Measurements from ENCODE around the gene C1QTNF12. TPM values are rescaled to one million over a fixed set of nuclear protein-coding genes. Genes with fewer than 3 reads are reported as not detected.
"Not testable (repeated sequence)": the region's sequence is repeated elsewhere in the genome, so short reads cannot be mapped to it uniquely, and the experiment has no call there.

Gene C1QTNF12
- total RNA-seq, 1 donor from 2014 or later: 2.6 TPM

DNA sequence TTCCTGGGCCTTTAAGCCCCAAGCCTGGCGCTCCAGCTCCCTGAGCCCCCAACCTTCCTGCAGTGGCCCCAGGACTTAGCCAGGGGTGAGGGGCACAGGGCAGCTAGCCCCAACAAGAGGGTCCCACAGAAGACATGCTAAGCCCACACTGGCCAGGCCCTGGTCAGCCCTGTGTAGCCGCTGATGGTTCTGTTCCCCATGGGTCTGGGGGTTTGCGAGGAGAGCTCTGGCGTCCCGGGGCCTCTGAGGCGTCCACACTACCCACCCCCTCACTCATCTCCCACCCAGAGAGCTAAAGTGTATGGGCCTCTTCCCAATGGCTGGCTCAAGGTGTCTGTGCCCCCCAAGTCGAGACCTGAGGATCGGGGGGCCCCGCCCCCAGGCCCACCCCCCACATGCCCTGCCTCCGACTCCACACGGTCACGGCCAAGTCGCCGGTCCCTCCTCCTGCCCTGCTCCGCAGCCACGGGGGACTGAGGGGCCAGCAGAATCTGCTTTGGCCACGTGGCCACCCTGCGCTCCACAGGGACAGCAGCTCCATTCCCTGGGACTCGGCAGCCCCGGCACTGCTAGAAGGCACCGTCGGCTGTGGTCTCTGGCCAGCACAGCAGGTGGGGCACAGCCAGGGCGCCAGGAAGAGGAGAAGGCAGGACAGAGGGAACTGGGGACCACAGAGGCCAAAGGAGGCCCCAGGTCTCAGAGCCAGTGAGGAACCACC is 47.9 kb downstream of the C1QTNF12 start:
- TF ChIP-seq, protein P1, sequence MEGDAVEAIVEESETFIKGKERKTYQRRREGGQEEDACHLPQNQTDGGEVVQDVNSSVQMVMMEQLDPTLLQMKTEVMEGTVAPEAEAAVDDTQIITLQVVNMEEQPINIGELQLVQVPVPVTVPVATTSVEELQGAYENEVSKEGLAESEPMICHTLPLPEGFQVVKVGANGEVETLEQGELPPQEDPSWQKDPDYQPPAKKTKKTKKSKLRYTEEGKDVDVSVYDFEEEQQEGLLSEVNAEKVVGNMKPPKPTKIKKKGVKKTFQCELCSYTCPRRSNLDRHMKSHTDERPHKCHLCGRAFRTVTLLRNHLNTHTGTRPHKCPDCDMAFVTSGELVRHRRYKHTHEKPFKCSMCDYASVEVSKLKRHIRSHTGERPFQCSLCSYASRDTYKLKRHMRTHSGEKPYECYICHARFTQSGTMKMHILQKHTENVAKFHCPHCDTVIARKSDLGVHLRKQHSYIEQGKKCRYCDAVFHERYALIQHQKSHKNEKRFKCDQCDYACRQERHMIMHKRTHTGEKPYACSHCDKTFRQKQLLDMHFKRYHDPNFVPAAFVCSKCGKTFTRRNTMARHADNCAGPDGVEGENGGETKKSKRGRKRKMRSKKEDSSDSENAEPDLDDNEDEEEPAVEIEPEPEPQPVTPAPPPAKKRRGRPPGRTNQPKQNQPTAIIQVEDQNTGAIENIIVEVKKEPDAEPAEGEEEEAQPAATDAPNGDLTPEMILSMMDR (IDR thresholded peaks at IDR 0.05): no peak
- intact Hi-C loops (cut with DNase I): no loop called here
- no peak for ATAC-seq
- H3K9me3 ChIP-seq: no peaks in the 10 kb centered on the region
- DNase-seq: no peak
- no peak overlapping the region for H3K4me3 ChIP-seq
- H3K4me1 ChIP-seq: no peaks in the 10 kb centered on the region
- no peaks in the 10 kb centered on the region for H3K27me3 ChIP-seq
- no peak overlapping the region for H3K27ac ChIP-seq
- H3K36me3 ChIP-seq: no peaks in the 10 kb centered on the region

DNA sequence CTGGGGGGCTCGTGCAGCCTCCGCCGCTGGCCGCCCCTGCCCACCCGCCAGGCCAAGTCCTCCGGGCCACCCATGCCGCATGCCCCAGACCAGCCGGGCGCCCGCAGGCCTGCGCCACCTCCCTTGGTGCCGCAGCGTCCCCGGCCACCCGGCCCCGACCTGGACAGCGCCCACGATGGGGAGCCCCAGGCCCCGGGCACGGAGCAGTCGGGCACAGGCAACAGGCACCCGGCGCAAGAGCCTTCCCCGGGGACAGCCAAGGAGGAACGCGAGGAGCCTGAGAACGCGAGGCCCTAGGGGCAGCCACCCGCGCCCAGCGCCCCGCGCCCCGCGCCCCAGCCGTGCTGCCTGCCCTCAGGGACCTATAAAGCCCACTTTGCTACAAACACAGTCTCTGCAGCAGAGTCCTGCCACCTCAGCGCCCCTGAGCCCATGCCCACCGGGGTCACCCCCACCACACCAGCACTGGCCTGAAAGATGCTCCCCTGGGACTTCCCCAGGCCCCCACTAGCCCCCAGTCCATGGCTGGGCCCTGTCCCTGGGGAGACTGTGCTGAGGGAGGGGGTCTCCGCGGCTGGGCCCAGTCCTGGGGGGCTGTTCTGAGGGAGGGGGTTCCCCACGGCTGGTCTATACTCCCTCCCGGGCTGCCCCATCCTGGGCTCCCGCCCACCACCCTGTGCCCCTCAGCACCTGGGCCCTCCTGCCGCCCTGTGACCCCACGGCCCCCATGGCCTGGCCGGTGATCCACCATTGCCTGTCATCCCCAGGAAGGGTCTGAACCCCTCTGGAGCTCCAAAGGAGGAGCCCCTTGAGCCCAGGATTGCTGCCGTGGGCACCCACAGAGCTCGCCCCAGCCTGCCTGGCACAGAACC is 48.7 kb downstream of the C1QTNF12 start:
- Histone ChIP-seq H3K27ac (no peak overlapping the region), H3K4me3 (no peak overlapping the region), H3K9me3 (no peaks in the 10 kb centered on the region), H3K4me1 (no peaks in the 10 kb centered on the region), H3K36me3 (no peaks in the 10 kb centered on the region), H3K27me3 (no peaks in the 10 kb centered on the region)
- no peak for DNase-seq
- no peak for ATAC-seq
- TF ChIP-seq, protein P1 (IDR thresholded peaks at IDR 0.05): no peak
- intact Hi-C loops (cut with DNase I): no loop called here

DNA sequence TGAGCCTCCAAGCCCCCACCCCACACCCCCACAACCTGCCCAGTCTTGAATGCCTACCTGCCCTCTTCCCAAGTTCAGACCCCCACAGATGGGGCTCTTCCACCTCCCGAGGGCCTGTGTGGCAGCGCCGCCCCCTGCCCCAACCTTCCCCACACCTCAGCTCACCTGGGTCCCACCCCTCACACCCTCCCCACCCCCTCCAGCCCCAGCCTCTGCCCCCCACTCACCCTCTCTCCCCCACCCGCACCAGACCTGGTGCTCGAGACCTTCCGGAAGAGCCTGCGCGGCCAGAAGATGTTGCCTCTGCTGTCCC is 49.4 kb downstream of the C1QTNF12 start:
- DNase-seq (no peak), ATAC-seq (no peak)
- H3K36me3 ChIP-seq: no peaks in the 10 kb centered on the region
- H3K27ac ChIP-seq: no peak overlapping the region
- intact Hi-C loops (cut with DNase I): no loop called here
- TF ChIP-seq, protein P1 (IDR thresholded peaks at IDR 0.05): no peak
- no peaks in the 10 kb centered on the region for H3K4me1 ChIP-seq
- no peaks in the 10 kb centered on the region for H3K9me3 ChIP-seq
- H3K4me3 ChIP-seq: no peak overlapping the region
- no peaks in the 10 kb centered on the region for H3K27me3 ChIP-seq

DNA sequence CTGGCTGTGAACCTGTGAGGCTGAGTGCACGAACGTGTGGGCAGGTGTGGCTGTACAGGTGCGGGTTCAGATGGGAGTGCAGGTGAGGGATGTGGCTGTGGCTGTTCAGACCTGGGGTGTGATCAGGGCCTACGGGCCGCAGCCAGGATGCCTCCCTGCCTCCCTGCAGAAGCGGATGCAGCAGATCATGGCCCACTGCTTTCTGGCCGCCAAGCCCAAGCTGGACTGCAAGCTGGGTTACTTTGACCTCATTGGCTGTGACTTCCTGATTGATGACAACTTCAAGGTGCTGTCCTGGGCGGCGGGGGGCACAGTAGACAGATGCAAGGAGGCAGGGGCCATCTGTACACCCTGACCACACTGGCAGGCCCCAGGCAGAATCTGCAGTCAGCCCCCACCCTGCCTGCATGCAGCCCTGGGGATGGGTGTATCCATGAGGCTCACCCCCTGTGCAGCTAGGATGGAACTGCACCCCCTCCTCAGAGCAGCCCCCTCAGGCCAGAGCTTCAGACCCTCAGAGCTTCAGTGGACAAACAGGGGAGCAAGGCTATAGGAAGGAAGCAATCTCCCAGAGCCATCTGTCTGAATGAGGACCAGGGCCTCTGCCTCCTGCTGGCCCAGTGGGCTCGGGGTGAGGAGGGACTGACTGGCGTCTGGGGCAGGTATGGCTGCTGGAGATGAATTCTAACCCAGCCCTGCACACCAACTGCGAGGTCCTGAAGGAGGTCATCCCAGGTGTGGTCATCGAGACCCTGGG is 49.9 kb downstream of the C1QTNF12 start:
- DNase-seq: no peak
- TF ChIP-seq, protein P1 (IDR thresholded peaks at IDR 0.05): no peak

DNA sequence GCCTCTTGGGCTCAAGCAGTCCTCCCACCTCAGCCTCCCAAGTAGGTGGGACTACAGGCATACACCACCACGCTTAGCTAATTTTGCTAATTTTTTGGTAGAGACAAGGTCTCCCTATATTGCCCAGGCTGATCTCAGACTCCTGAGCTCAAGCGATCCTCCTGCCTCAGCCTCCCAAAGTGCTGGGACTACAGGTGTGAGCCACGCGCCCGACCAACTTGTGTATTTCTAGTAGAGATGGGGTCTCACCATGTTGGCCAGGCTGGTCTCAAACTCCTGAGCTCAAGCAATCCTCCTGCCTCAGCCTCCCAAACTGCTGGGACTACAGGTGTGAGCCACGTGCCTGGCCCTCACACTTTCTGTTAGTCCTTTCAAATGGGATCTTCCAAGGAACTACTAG is 50.8 kb downstream of the C1QTNF12 start:
- H3K9me3 ChIP-seq; H3K36me3 ChIP-seq; ATAC-seq; H3K4me1 ChIP-seq; H3K4me3 ChIP-seq; intact Hi-C loops (cut with DNase I); H3K27me3 ChIP-seq; H3K27ac ChIP-seq; DNase-seq: not testable (repeated sequence)

More for the DNA sequence above, 49.9 kb downstream of the C1QTNF12 start:
- no peak overlapping the region for H3K27ac ChIP-seq
- no peaks in the 10 kb centered on the region for H3K4me1 ChIP-seq
- H3K4me3 ChIP-seq: no peak overlapping the region
- no peak for ATAC-seq
- intact Hi-C loops (cut with DNase I): no loop called here
- no peaks in the 10 kb centered on the region for H3K9me3 ChIP-seq
- H3K36me3 ChIP-seq: no peaks in the 10 kb centered on the region
- H3K27me3 ChIP-seq: no peaks in the 10 kb centered on the region

DNA sequence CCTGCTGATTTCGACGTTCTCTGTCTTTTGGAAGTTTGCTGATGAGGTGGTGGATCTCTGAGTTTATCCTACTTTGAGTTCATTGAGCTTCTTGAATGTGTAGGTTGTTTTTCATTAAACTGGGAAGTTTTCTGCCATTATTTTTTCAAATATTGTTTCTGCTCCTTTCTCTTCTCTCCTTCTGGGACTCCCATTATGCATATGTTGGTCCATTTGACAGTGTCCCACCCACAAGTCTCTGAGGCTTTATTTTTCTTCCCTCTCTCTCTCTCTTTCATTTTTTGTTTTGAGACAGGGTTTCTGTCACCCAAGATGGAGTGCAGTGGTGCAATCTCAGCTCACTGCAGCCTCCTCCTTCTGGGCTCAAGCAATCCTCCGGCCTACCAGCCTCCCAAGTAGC is 51.8 kb downstream of the C1QTNF12 start:
- H3K36me3 ChIP-seq: no peaks in the 10 kb centered on the region
- no peaks in the 10 kb centered on the region for H3K4me1 ChIP-seq
- ATAC-seq (no peak), DNase-seq (no peak)
- H3K27ac ChIP-seq: no peak overlapping the region
- no peaks in the 10 kb centered on the region for H3K27me3 ChIP-seq
- no peaks in the 10 kb centered on the region for H3K9me3 ChIP-seq
- no peak overlapping the region for H3K4me3 ChIP-seq
- intact Hi-C loops (cut with DNase I): no loop called here
- TF ChIP-seq, protein P1 (IDR thresholded peaks at IDR 0.05): no peak

Measured in upper lobe of right lung (tissue), 1 donor.